Activated CD4-positive, alpha-beta T cell treated with anti-CD3 and anti-CD28 coated beads for 36 hours (primary cell): ENCODE results near the gene PAX5. TPM values are rescaled to one million over a fixed set of nuclear protein-coding genes. Genes with fewer than 3 reads are reported as not detected.
A peak's percentile ranks its signal among the peaks of the same experiment; 100 is the strongest.
"Not testable (repeated sequence)": the region's sequence is repeated elsewhere in the genome, so short reads cannot be mapped to it uniquely, and the experiment has no call there.

Experiments used
- ATAC-seq: fragments of 200-7000 bp; cut with Tn5 transposase; one replicate; pipeline ENCODE4 v1.10.0; 2021; ENCODE audit warnings: mild to moderate bottlenecking, moderate library complexity
- CTCF ChIA-PET: fragments of 350-600 bp; sonication (Branson Sonifier 250); formaldehyde crosslinking; loops from one replicate; lab custom pipeline; 2021; ENCODE audit warnings: antibody characterized with exemption; lab: Charles Lee
- POLR2A ChIA-PET: fragments of 350-600 bp; sonication (Branson Sonifier 250); formaldehyde crosslinking; loops from one replicate; lab custom pipeline; 2021; ENCODE audit warnings: antibody characterized with exemption, inconsistent platforms; lab: Charles Lee
- DNase-seq: peaks from one replicate; pipeline ENCODE4 v3.0.0-alpha.2; 2020
- H3K27ac Mint-ChIP-seq: one replicate; pipeline ENCODE4 v1.8.0; 2021; ENCODE audit warnings: mixed read lengths
- H3K27me3 Mint-ChIP-seq: one replicate; pipeline ENCODE4 v1.8.0; 2021; ENCODE audit warnings: mixed read lengths
- H3K36me3 Mint-ChIP-seq: one replicate; pipeline ENCODE4 v1.8.0; 2021; ENCODE audit warnings: low read depth, mixed read lengths
- H3K4me1 Mint-ChIP-seq: one replicate; pipeline ENCODE4 v1.8.0; 2021; ENCODE audit warnings: mixed read lengths
- H3K4me3 Mint-ChIP-seq: one replicate; pipeline ENCODE4 v1.8.0; 2021; ENCODE audit warnings: mild to moderate bottlenecking, moderate library complexity, mixed read lengths
- H3K9me3 Mint-ChIP-seq: one replicate; pipeline ENCODE4 v1.8.0; 2021; ENCODE audit warnings: low read depth, mixed read lengths
- intact Hi-C, 2 experiments: fragments of 100-400 bp; cut with DNase I in 1 of 2; cut with micrococcal nuclease in 1 of 2; formaldehyde crosslinking; loops; one replicate each; pipeline versions ENCODE4 v1.14.2 to v1.15.1; 2022 to 2024; cut with DNase I, micrococcal nuclease
- total RNA-seq, 2 experiments: library from RNA; stranded (reverse); gene quantifications; one replicate each; pipeline ENCODE4 v1.2.3, GENCODE V29; 2021

Gene PAX5
- total RNA-seq, 2 experiments from 2014 or later: 0.21 to 0.51 TPM

DNA sequence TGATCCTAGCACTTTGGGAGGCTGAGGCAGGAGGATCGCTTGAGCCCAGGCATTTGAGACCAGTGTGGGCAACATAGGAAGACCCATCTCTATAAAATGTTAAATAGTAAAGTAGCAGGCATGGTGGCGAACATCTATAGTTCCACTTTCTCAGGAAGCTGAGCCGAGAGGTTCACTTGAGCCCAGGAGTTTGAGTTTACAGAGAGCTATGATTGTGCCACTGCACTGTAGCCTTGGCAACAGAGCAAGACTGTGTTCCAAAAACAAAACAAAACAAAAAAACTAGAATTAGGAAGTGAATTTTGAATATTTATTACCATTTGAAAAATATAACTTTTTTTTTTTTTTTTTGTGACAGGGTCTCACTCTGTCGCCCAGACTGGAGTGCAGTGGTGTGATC, 26.8 kb upstream of the PAX5 start:
- no peak for DNase-seq
- Mint-ChIP-seq H3K4me1 (no peaks in the 10 kb centered on the region), H3K27me3 (peaks cover 28% of the 10 kb centered on the region), H3K4me3 (no peak overlapping the region), H3K9me3 (no peaks in the 10 kb centered on the region), H3K27ac (no peak overlapping the region), H3K36me3 (no peaks in the 10 kb centered on the region)
- ChIA-PET CTCF (no interaction called here), POLR2A (no interaction called here)
- ATAC-seq: no peak
- intact Hi-C loops: no loop called here

DNA sequence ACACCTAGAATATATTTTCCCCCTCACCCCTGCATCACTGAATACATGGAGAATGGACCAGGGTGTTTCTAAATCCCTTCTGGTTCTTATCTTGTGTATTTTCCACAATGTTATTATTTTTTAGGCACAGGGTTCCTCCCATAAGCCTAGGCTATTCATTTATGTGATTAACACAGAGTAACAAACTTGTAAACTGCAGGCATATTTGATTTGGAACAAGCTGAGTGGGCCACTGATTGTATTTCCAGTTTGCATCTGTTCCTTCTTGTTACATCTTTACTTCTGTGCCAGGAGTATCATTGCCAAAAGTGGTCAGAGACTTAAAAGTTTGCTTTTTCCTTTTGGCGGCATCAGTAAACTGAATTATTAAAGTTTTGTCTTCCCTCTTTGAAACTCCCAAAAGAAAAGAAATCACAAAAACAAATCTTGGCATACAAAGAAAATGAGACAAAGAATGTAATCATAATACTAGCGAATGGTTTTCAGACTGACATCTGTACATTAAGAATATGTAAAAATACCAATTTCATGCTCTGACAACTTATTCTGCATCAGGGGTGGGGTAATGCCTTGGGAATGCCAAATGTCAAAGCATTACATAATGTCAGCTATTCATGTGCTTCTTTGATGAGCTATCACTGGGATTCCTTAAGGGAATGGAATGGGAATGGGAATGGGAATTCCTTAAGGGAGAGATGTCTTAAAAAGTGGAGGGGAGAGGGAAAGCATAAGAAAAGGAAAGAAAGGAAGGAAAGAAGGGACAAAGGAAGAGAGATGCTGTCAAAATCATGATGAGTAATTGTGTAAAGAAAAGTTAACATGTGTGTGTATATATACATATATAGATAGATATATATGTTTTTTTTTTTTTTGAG, 22.2 kb upstream of the PAX5 start:
- POLR2A ChIA-PET: no interaction called here
- Mint-ChIP-seq H3K4me1 (no peaks in the 10 kb centered on the region), H3K9me3 (no peaks in the 10 kb centered on the region), H3K36me3 (no peaks in the 10 kb centered on the region), H3K27me3 (peaks cover 29% of the 10 kb centered on the region), H3K27ac (no peak overlapping the region), H3K4me3 (no peak overlapping the region)
- no peak for ATAC-seq
- DNase-seq: no peak
- intact Hi-C loops: no loop called here
- CTCF ChIA-PET: interaction anchor here (0.6 kb wide), 1 partner anchor 117 kb away, joined by 4 read pairs; no protein-coding TSS in a partner anchor

DNA sequence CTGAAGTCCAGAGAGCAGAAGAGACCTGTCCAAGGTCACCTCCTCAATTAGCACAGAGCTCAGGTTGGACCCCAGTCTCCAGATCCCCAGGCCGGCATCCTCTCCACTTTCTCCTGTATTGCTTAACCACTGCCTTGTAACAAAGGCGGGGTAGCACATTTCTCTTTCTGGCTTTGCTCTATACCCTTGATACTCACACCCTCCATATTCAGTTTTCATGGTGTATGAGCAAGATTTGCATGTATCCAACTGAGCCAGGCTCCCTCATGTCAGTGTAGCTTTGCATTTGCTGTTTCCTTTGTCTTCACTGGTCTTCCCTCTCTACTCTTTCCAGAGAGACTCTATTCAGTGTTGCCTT, 20.3 kb upstream of the PAX5 start:
- DNase-seq, H3K4me1 Mint-ChIP-seq, ATAC-seq, H3K27ac Mint-ChIP-seq, intact Hi-C loops, H3K36me3 Mint-ChIP-seq, H3K4me3 Mint-ChIP-seq, H3K9me3 Mint-ChIP-seq: not testable (repeated sequence)
- ChIA-PET POLR2A (interaction anchor here (0.9 kb wide), 1 partner anchor 66 kb away, joined by 4 read pairs; the partner anchor contains the start of gene ZCCHC7), CTCF (interaction anchor here (0.9 kb wide), 1 partner anchor 247 kb away, joined by 3 read pairs; no protein-coding TSS in a partner anchor)
- peaks cover 33% of the 10 kb centered on the region for H3K27me3 Mint-ChIP-seq

DNA sequence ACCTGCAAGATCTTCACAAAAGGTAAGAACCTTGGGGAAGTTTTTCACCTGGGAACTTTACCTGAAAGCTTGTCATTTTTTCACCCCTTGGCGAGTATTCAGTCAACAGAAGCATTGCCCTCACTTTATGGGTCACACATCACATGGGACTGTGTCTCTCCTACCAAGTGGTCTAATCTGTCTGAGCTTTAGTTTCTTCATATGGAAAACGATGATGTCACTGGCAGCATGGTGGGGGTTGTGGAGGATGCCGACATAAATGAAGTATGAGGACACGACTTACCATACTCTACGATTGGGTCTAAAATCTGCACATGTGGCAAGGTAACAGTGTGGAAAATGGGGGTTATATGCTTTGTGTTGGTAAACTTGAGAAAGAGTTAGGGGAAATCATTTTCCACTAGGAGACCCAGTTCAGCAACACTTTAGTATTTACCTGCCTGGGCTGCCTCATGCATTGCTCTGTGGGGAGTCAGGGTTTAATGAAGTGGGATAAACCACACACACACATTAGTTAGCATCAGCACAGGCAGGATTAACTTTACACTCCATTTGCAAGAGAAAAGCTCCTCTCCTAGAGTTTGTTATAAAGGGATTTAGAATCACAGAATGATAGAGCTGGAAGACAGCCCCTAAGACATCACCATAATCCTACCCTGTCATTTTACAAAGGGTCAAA, 19.8 kb upstream of the PAX5 start:
- peaks cover 33% of the 10 kb centered on the region for H3K27me3 Mint-ChIP-seq
- H3K9me3 Mint-ChIP-seq: no peaks in the 10 kb centered on the region
- no peak overlapping the region for H3K27ac Mint-ChIP-seq
- H3K36me3 Mint-ChIP-seq: no peaks in the 10 kb centered on the region
- ATAC-seq (no peak), DNase-seq (no peak)
- H3K4me3 Mint-ChIP-seq: no peak overlapping the region
- intact Hi-C loops: no loop called here
- POLR2A ChIA-PET: interaction anchor here (0.9 kb wide), 1 partner anchor 67 kb away, joined by 4 read pairs; the partner anchor contains the start of gene ZCCHC7
- CTCF ChIA-PET: interaction anchor here (0.9 kb wide), 1 partner anchor 248 kb away, joined by 3 read pairs; no protein-coding TSS in a partner anchor
- no peaks in the 10 kb centered on the region for H3K4me1 Mint-ChIP-seq

DNA sequence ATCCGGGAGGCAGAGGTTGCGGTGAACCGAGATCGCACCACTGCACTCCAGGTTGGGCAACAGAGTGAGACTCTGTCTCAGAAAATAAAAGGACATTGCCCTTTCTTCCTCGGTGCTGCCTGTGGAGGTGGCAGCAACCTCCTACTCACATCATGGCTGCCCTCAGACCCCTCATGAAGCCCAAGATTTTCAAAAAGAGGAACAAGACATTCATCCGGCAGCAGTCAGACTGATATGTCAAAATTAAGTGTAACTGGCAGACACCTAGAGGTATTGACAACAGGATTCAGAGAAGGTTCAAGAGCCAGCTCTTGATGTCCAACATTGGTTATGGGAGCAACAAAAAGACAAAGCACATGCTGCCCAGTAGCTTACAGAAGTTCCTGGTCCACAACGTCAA, 12.6 kb upstream of the PAX5 start:
- Mint-ChIP-seq H3K27ac (no peak overlapping the region), H3K36me3 (no peaks in the 10 kb centered on the region), H3K9me3 (no peaks in the 10 kb centered on the region), H3K4me1 (no peaks in the 10 kb centered on the region), H3K4me3 (no peak overlapping the region), H3K27me3 (peaks cover 32% of the 10 kb centered on the region)
- ChIA-PET POLR2A (no interaction called here), CTCF (no interaction called here)
- intact Hi-C loops: no loop called here
- DNase-seq (no peak), ATAC-seq (no peak)

DNA sequence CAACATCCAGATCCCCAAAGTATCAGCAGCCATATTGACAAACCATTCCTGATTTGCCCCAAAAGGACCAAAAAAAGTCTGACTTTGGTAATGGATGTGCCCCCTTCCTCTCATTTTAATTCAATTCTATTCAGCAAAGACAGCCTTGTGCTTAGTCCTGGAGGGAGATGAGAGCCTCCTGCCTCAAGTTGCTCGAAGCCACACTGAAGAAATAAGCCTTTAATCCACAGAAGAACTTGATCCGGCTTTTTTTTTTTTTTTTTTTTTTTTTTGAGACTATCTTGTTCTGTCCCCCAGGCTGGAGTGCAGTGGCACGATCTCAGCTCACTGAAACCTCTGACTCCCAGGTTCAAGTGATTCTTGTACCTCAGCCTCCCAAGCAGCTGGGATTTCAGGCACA, 8.4 kb upstream of the PAX5 start:
- Mint-ChIP-seq H3K27me3 (peaks cover 46% of the 10 kb centered on the region), H3K4me3 (no peak overlapping the region), H3K9me3 (no peaks in the 10 kb centered on the region), H3K4me1 (peaks cover 8% of the 10 kb centered on the region), H3K36me3 (no peaks in the 10 kb centered on the region), H3K27ac (no peak overlapping the region)
- DNase-seq: no peak
- intact Hi-C loops: no loop called here
- no peak for ATAC-seq
- POLR2A ChIA-PET: no interaction called here
- CTCF ChIA-PET: interaction anchor here (1.2 kb wide), 1 partner anchor 10 kb away, joined by 3 read pairs; no protein-coding TSS in a partner anchor

DNA sequence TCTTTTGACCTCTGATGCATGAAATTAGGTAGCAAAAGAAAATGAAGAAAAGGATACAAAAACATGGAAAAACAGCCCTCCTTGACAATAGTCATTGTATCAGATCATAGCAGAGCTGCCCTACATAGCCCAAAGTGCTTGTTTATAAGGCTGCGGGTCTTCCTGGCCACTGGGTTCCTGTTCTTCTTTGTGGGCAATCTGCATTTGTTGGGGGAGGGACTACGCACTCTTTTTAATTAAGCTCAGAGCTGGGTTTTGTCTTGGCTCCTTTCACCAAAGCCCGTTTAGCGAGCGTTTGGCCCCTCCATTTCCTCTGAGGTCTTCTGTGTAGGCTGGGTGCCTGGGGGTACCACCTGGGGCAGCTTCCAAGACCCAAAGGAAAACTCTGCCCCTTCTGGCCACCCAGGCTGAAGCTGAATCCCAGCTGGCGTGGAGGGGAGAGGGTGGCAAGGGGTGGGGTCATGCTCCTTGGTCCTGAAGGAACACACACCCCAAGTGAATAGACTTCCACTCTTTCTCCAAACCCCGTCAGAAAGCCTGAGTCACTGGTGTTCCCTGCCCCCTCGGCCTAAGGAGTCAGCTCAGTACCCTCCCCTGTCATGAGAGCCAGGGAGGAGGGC, 6.5 kb upstream of the PAX5 start:
- no peaks in the 10 kb centered on the region for H3K9me3 Mint-ChIP-seq
- ATAC-seq (no peak), DNase-seq (no peak)
- intact Hi-C loops: no loop called here
- POLR2A ChIA-PET: no interaction called here
- peaks cover 4% of the 10 kb centered on the region for H3K36me3 Mint-ChIP-seq
- no peak overlapping the region for H3K27ac Mint-ChIP-seq
- peaks cover 56% of the 10 kb centered on the region for H3K27me3 Mint-ChIP-seq
- CTCF ChIA-PET: no interaction called here
- peaks cover 21% of the 10 kb centered on the region for H3K4me1 Mint-ChIP-seq
- H3K4me3 Mint-ChIP-seq: no peak overlapping the region

DNA sequence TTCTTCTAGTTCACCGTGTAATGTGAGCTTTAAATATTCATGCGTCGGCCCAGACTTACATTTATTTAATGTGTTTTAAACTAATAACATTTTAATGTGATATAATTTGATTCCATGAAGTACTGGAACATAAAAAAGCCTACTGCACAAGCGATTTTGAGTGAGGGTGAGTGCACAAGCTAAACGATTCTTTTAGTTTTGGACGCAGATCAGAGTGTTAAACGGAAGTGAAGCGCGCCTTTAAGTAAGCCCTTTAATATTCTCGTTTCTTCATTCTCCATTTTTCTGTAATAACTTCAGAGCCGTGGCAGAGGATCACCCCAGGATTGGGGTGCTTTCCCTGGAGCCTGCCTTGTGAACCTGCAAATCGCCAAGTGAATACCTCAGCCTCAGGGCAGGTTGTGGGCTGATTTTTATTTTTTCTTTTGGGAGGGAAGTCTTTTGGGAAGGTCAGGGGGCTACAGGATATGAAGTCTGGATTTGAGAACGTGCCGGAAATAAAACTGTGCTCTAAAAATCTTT, 4.9 kb upstream of the PAX5 start:
- POLR2A ChIA-PET: no interaction called here
- no peak for DNase-seq
- CTCF ChIA-PET: no interaction called here
- Mint-ChIP-seq H3K4me1 (peaks cover 30% of the 10 kb centered on the region), H3K27ac (no peak overlapping the region), H3K36me3 (peaks cover 4% of the 10 kb centered on the region), H3K9me3 (no peaks in the 10 kb centered on the region), H3K4me3 (no peak overlapping the region), H3K27me3 (peaks cover 57% of the 10 kb centered on the region)
- ATAC-seq: no peak
- intact Hi-C loops: loop anchor here (5.0 to 10.0 kb wide), 3 partner anchors 148 to 1028 kb away; partner anchors contain the start of genes FBXO10 (in 2 of the 2) and SHB (in 1 of the 2)

DNA sequence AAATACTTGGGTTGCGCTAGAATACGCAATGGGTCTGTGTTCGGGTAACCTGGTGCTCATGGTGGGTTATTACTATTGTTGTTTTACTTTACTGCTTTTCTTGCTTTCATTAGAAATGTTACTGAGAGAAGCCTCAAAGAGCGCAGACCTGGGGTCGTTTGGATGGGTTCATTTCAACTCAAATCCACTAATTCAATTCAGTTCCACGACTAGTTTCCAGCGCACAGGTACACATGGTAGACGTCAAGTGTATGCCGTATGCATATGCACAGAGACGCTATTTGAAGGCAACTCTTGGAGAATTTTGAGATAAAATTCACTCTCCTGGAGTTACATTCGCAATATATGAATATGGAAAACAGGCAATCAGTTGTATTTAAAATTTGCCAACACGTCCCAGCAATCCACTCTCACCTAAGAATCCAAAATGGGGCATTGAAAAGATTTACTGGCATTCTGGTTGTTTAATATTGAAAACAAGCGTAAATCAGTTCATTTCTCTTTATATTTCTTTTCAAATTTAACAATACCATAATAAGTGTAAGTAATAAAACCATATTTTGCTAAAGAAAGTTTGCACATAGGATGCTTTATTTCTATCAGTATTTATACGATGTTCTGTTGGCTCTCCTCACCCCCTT, 4.4 kb upstream of the PAX5 start:
- no peak for DNase-seq
- Mint-ChIP-seq H3K27ac (no peak overlapping the region), H3K4me3 (peak overlapping the region; percentile 3), H3K27me3 (peaks cover 57% of the 10 kb centered on the region), H3K4me1 (peaks cover 34% of the 10 kb centered on the region), H3K36me3 (peaks cover 4% of the 10 kb centered on the region), H3K9me3 (no peaks in the 10 kb centered on the region)
- CTCF ChIA-PET: no interaction called here
- ATAC-seq: no peak
- intact Hi-C loops: loop anchor here (5.0 to 10.0 kb wide), 3 partner anchors 149 to 1029 kb away; partner anchors contain the start of genes FBXO10 (in 2 of the 2) and SHB (in 1 of the 2)
- POLR2A ChIA-PET: interaction anchor here (0.6 kb wide), 1 partner anchor 80 kb away, joined by 4 read pairs; no protein-coding TSS in a partner anchor

DNA sequence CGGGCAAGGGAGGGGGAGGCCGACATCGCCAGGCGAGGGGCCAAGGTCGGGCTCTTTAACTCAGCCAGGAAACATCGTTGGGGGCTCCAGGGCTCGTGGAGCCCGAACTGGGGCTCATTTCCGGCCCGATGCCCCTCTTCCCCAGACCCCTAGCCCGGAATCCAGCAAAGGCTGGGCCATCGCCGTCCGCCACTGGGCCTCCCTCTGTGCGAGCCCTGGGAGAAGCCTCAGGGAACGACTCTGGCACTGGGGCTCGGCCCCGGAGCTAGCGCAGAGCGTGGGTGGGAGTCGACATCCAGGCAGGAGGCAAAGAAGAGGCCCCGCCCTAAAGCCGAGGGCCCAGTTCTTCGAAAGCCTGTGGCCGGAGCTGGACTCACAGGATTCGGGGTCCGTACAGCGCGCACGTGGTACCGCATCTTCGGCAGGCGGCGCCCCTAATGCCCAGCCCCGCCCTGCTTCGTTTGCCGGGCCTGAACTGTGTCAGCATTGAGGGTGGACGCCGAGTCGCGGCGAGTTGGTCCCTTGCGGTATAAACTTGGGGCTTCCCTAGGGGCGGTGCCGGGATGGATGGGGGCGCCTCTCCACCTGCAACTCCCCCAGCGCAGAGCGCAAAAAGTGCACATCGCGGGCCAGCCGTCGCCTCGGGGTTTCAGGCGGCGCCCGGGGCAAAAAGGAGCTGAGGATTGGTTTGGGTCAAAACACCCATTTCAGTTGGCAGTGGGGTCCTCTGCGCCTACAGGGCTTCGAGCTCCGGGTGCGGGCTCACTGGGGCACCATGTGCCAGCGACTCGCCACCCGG, 3.6 kb upstream of the PAX5 start:
- DNase-seq: peak; percentile 52
- CTCF ChIA-PET: interaction anchor here (0.6 to 1.0 kb wide), 2 partner anchors 9 to 334 kb away, joined by 3 read pairs; no protein-coding TSS in a partner anchor

More for the DNA sequence above, 3.6 kb upstream of the PAX5 start:
- Mint-ChIP-seq H3K27ac (no peak overlapping the region), H3K36me3 (peaks cover 4% of the 10 kb centered on the region), H3K4me3 (peak overlapping the region; percentile 74), H3K4me1 (peaks cover 35% of the 10 kb centered on the region), H3K27me3 (peaks cover 60% of the 10 kb centered on the region), H3K9me3 (no peaks in the 10 kb centered on the region)
- ATAC-seq: peak; percentile 21
- POLR2A ChIA-PET: interaction anchor here (0.6 kb wide), 1 partner anchor 81 kb away, joined by 4 read pairs; no protein-coding TSS in a partner anchor
- intact Hi-C loops: loop anchor here (1.0 to 10.0 kb wide), 6 partner anchors 10 to 1030 kb away; partner anchors contain the start of genes FBXO10 (in 2 of the 2) and SHB (in 1 of the 2)
